GM23338 (cell line): ENCODE data around the gene XPNPEP1. TPM values are rescaled to one million over a fixed set of nuclear protein-coding genes. Genes with fewer than 3 reads are reported as not detected.

ENCODE experiments used
- ATAC-seq: fragments of 200-7000 bp; cut with Tn5 transposase; 3 replicates; pipeline ENCODE4 v1.9.1; 2020
- DNase-seq: peaks from one replicate; pipeline ENCODE4 v3.0.0-alpha.2; 2015; ENCODE audit warnings: low spot score
- H2AFZ ChIP-seq: fragments of 200-600 bp; sonication (generic); 2 replicates; pipeline ENCODE4 v1.8.0; 2016; ENCODE audit warnings: antibody characterized with exemption, mild to moderate bottlenecking, moderate library complexity
- H3F3A ChIP-seq: fragments of 200-600 bp; sonication (generic); replicated peaks from 2 replicates; pipeline ENCODE4 v1.8.0; 2017; ENCODE audit warnings: antibody characterized with exemption, mixed run types, low read depth
- H3K27ac ChIP-seq: fragments of 200-600 bp; sonication (generic); 2 replicates; pipeline ENCODE4 v1.6.1; 2016; ENCODE audit warnings: low read depth
- H3K27me3 ChIP-seq: fragments of 200-600 bp; sonication (generic); 2 replicates; pipeline ENCODE4 v1.8.0; 2016; ENCODE audit warnings: mild to moderate bottlenecking, mixed run types, moderate library complexity; ENCODE audit not compliant: insufficient read depth
- H3K36me3 ChIP-seq: fragments of 200-600 bp; sonication (generic); 2 replicates; pipeline ENCODE4 v1.8.0; 2016; ENCODE audit warnings: mild to moderate bottlenecking; ENCODE audit not compliant: insufficient read depth
- H3K4me1 ChIP-seq: fragments of 200-600 bp; sonication (generic); 2 replicates; pipeline ENCODE4 v1.8.0; 2016; ENCODE audit warnings: mild to moderate bottlenecking, moderate library complexity; ENCODE audit not compliant: insufficient read depth
- H3K4me2 ChIP-seq: fragments of 200-600 bp; sonication (generic); 2 replicates; pipeline ENCODE4 v1.7.1; 2017; ENCODE audit warnings: mixed run types
- H3K4me3 ChIP-seq: fragments of 200-600 bp; sonication (generic); 2 replicates; pipeline ENCODE4 v1.6.1; 2016; ENCODE audit warnings: mixed run types
- H3K79me2 ChIP-seq: fragments of 200-600 bp; sonication (generic); replicated peaks from 2 replicates; pipeline ENCODE4 v1.8.0; 2017; ENCODE audit warnings: mild to moderate bottlenecking; ENCODE audit not compliant: insufficient read depth
- H3K9me2 ChIP-seq: fragments of 200-600 bp; sonication (generic); 2 replicates; pipeline ENCODE4 v1.8.0; 2017; ENCODE audit not compliant: insufficient read depth
- H4K20me1 ChIP-seq: fragments of 200-600 bp; sonication (generic); replicated peaks from 2 replicates; pipeline ENCODE4 v1.8.0; 2017; ENCODE audit warnings: mild to moderate bottlenecking; ENCODE audit not compliant: insufficient read depth
- H3K27ac Mint-ChIP-seq: 2 replicates; pipeline ENCODE4 v1.8.0; 2020; ENCODE audit warnings: inconsistent platforms, mild to moderate bottlenecking, moderate library complexity, mixed read lengths
- H3K27me3 Mint-ChIP-seq: 3 replicates; pipeline ENCODE4 v1.8.0; 2022; ENCODE audit warnings: low read depth, mild to moderate bottlenecking, moderate library complexity, mixed read lengths, inconsistent platforms; ENCODE audit not compliant: insufficient read depth, poor library complexity
- H3K36me3 Mint-ChIP-seq: 3 replicates; pipeline ENCODE4 v1.8.0; 2021; ENCODE audit warnings: low read depth, mild to moderate bottlenecking, inconsistent platforms, moderate library complexity, mixed read lengths
- H3K4me1 Mint-ChIP-seq: 3 replicates; pipeline ENCODE4 v1.8.0; 2020; ENCODE audit warnings: mild to moderate bottlenecking, inconsistent platforms, mixed read lengths
- H3K4me3 Mint-ChIP-seq: 3 replicates; pipeline ENCODE4 v1.8.0; 2021; ENCODE audit warnings: moderate library complexity, mild to moderate bottlenecking, inconsistent platforms, mixed read lengths
- H3K9me3 Mint-ChIP-seq: 3 replicates; pipeline ENCODE4 v1.8.0; 2020; ENCODE audit warnings: moderate library complexity, mild to moderate bottlenecking, inconsistent platforms, mixed read lengths
- CREB1 ChIP-seq: fragments of 250-450 bp; sonication (Bioruptor Pico); IDR thresholded peaks from 2 replicates; pipeline ENCODE4 v1.5.0; 2020; ENCODE audit warnings: low read depth, mild to moderate bottlenecking, moderate library complexity
- EZH2 ChIP-seq: fragments of 200-600 bp; sonication (generic); IDR thresholded peaks from one replicate; pipeline ENCODE4 v1.8.0; 2017; ENCODE audit warnings: antibody characterized with exemption, mild to moderate bottlenecking, low read depth; ENCODE audit not compliant: unreplicated experiment
- EZH2phosphoT487 ChIP-seq: fragments of 200-600 bp; sonication (generic); IDR thresholded peaks from one replicate; pipeline ENCODE4 v1.8.1; 2018; ENCODE audit warnings: antibody characterized with exemption; ENCODE audit not compliant: unreplicated experiment
- JUNB ChIP-seq: IDR thresholded peaks from one replicate; pipeline ENCODE4 v1.6.1; 2016; ENCODE audit warnings: antibody characterized with exemption; ENCODE audit not compliant: unreplicated experiment
- NANOG ChIP-seq: IDR thresholded peaks from 2 replicates; pipeline ENCODE4 v1.6.1; 2016; ENCODE audit warnings: antibody characterized with exemption, borderline replicate concordance
- POLR2AphosphoS5 ChIP-seq: IDR thresholded peaks from 2 replicates; pipeline ENCODE4 v1.6.1; 2016; ENCODE audit warnings: antibody characterized with exemption, low read depth
- STAT1 ChIP-seq: IDR thresholded peaks from one replicate; pipeline ENCODE4 v1.6.1; 2016; ENCODE audit warnings: antibody characterized with exemption; ENCODE audit not compliant: unreplicated experiment
- ZNF114 ChIP-seq: fragments of 250-450 bp; sonication (Bioruptor Pico); IDR thresholded peaks from 2 replicates; pipeline ENCODE4 v1.5.0; 2020; ENCODE audit warnings: mild to moderate bottlenecking, moderate library complexity
- ZNF331 ChIP-seq: fragments of 250-450 bp; sonication (Bioruptor Pico); IDR thresholded peaks from 2 replicates; pipeline ENCODE4 v1.5.0; 2020; ENCODE audit warnings: low read depth, mild to moderate bottlenecking, moderate library complexity
- polyA plus RNA-seq: library from polyadenylated mRNA; unstranded; fragments of >200 nt; fragmentation: Nextera tagmentation; extraction: Ambion mirVana; gene quantifications from 2 replicates; pipeline ENCODE4 v1.2.1, GENCODE V29; 2016
- total RNA-seq: library from RNA; depleted of rRNA; stranded (reverse); fragments of >200 nt; shearing (Covaris generic); gene quantifications from 2 replicates; pipeline ENCODE4 v1.2.3, GENCODE V29; 2014
- TF ChIP-seq, protein P1 (sequence below): fragments of 250-450 bp; sonication (Bioruptor Pico); IDR thresholded peaks from 2 replicates; pipeline ENCODE4 v1.5.0; 2020; ENCODE audit warnings: mild to moderate bottlenecking, moderate library complexity
- TF ChIP-seq, protein P2 (sequence below): IDR thresholded peaks from 2 replicates; pipeline ENCODE4 v1.6.1; 2016; ENCODE audit warnings: antibody characterized with exemption
- TF ChIP-seq, protein P3 (sequence below): IDR thresholded peaks from one replicate; pipeline ENCODE4 v1.6.1; 2018; ENCODE audit warnings: antibody characterized with exemption; ENCODE audit not compliant: unreplicated experiment
- TF ChIP-seq, protein P4 (sequence below), 2 experiments: fragments of 200-600 bp in 1 of 2; sonication (generic) in 1 of 2; conservative IDR thresholded peaks; 2 replicates each; pipeline versions ENCODE4 v1.5.1 to v1.6.1; 2016 to 2017; ENCODE audit warnings: antibody characterized with exemption in 2 of 2, low read depth in 2 of 2, mild to moderate bottlenecking in 2 of 2, moderate library complexity in 1 of 2

XPNPEP1 gene
- total and polyA plus RNA-seq, 2 experiments from 2014 or later, result 17.5 to 55.8 TPM

DNA sequence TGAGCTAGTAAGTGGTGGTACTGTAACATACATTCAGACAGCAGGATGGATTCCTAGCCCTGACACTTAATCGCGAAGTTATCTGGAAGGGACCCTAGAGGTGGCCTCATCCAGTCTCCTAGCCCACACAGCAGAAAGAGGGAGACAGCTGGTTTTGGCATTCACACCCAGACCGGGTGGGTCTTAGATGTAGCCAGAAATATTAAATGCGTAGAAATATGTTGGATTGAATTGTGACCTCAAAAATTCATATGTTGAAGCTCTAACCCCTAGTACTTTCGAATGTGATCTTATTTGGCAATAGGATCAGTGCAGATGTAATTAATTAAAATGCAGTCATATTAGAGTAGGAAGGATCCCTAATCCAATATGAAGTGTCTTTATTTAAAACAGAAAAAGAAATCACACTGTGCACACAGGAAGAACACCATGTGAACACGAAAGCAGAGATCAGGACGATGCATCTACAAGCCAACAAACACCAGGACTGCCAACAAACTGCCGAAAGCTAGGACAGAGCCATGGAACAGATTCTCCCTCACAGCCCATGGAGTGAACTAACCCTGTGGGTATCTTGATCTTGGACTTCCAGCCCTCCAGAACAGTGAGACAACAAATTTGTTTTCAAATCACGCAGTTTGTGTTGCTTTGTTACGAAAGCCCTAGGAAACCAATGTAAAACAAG is 2.9 kb upstream of the XPNPEP1 start:
- H3K27me3 ChIP-seq, result peaks cover 12% of the 10 kb centered on the region
- H3K36me3 Mint-ChIP-seq, result no peaks in the 10 kb centered on the region; the same call in 2 of the 3 replicates
- peaks cover 37% of the 10 kb centered on the region for H3K4me1 Mint-ChIP-seq
- no peaks in the 10 kb centered on the region for H3K36me3 ChIP-seq
- H3F3A ChIP-seq, result no peaks in the 10 kb centered on the region
- H3K4me3 ChIP-seq, result no peak overlapping the region
- peaks cover 5% of the 10 kb centered on the region; the same call in 1 of the 2 replicates for H3K9me2 ChIP-seq
- no peak for DNase-seq
- H3K27me3 Mint-ChIP-seq, result peaks cover 17% of the 10 kb centered on the region
- H3K27ac ChIP-seq, result peak overlapping the region; percentile 88; the same call in 1 of the 2 replicates
- H4K20me1 ChIP-seq, result no peaks in the 10 kb centered on the region
- H3K4me2 ChIP-seq, result peak overlapping the region; percentile 39
- peaks cover 34% of the 10 kb centered on the region for H3K4me1 ChIP-seq
- no peak for ATAC-seq
- TF ChIP-seq, protein P1, sequence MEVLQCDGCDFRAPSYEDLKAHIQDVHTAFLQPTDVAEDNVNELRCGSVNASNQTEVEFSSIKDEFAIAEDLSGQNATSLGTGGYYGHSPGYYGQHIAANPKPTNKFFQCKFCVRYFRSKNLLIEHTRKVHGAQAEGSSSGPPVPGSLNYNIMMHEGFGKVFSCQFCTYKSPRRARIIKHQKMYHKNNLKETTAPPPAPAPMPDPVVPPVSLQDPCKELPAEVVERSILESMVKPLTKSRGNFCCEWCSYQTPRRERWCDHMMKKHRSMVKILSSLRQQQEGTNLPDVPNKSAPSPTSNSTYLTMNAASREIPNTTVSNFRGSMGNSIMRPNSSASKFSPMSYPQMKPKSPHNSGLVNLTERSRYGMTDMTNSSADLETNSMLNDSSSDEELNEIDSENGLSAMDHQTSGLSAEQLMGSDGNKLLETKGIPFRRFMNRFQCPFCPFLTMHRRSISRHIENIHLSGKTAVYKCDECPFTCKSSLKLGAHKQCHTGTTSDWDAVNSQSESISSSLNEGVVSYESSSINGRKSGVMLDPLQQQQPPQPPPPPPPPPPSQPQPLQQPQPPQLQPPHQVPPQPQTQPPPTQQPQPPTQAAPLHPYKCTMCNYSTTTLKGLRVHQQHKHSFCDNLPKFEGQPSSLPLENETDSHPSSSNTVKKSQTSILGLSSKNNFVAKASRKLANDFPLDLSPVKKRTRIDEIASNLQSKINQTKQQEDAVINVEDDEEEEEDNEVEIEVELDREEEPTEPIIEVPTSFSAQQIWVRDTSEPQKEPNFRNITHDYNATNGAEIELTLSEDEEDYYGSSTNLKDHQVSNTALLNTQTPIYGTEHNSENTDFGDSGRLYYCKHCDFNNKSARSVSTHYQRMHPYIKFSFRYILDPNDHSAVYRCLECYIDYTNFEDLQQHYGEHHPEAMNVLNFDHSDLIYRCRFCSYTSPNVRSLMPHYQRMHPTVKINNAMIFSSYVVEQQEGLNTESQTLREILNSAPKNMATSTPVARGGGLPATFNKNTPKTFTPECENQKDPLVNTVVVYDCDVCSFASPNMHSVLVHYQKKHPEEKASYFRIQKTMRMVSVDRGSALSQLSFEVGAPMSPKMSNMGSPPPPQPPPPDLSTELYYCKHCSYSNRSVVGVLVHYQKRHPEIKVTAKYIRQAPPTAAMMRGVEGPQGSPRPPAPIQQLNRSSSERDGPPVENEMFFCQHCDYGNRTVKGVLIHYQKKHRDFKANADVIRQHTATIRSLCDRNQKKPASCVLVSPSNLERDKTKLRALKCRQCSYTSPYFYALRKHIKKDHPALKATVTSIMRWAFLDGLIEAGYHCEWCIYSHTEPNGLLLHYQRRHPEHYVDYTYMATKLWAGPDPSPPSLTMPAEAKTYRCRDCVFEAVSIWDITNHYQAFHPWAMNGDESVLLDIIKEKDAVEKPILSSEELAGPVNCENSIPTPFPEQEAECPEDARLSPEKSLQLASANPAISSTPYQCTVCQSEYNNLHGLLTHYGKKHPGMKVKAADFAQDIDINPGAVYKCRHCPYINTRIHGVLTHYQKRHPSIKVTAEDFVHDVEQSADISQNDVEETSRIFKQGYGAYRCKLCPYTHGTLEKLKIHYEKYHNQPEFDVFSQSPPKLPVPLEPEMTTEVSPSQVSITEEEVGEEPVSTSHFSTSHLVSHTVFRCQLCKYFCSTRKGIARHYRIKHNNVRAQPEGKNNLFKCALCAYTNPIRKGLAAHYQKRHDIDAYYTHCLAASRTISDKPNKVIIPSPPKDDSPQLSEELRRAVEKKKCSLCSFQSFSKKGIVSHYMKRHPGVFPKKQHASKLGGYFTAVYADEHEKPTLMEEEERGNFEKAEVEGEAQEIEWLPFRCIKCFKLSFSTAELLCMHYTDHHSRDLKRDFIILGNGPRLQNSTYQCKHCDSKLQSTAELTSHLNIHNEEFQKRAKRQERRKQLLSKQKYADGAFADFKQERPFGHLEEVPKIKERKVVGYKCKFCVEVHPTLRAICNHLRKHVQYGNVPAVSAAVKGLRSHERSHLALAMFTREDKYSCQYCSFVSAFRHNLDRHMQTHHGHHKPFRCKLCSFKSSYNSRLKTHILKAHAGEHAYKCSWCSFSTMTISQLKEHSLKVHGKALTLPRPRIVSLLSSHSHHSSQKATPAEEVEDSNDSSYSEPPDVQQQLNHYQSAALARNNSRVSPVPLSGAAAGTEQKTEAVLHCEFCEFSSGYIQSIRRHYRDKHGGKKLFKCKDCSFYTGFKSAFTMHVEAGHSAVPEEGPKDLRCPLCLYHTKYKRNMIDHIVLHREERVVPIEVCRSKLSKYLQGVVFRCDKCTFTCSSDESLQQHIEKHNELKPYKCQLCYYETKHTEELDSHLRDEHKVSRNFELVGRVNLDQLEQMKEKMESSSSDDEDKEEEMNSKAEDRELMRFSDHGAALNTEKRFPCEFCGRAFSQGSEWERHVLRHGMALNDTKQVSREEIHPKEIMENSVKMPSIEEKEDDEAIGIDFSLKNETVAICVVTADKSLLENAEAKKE (CRISPR knock-in tag), result no peak
- TF ChIP-seq NANOG, result no peak
- no peak for TF ChIP-seq EZH2
- TF ChIP-seq JUNB, result no peak
- TF ChIP-seq CREB1, result no peak
- TF ChIP-seq EZH2phosphoT487, result no peak
- TF ChIP-seq ZNF114 (CRISPR knock-in tag), result no peak
- TF ChIP-seq, protein P2, sequence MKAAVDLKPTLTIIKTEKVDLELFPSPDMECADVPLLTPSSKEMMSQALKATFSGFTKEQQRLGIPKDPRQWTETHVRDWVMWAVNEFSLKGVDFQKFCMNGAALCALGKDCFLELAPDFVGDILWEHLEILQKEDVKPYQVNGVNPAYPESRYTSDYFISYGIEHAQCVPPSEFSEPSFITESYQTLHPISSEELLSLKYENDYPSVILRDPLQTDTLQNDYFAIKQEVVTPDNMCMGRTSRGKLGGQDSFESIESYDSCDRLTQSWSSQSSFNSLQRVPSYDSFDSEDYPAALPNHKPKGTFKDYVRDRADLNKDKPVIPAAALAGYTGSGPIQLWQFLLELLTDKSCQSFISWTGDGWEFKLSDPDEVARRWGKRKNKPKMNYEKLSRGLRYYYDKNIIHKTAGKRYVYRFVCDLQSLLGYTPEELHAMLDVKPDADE, result no peak
- no peak for TF ChIP-seq POLR2AphosphoS5
- TF ChIP-seq, protein P3, sequence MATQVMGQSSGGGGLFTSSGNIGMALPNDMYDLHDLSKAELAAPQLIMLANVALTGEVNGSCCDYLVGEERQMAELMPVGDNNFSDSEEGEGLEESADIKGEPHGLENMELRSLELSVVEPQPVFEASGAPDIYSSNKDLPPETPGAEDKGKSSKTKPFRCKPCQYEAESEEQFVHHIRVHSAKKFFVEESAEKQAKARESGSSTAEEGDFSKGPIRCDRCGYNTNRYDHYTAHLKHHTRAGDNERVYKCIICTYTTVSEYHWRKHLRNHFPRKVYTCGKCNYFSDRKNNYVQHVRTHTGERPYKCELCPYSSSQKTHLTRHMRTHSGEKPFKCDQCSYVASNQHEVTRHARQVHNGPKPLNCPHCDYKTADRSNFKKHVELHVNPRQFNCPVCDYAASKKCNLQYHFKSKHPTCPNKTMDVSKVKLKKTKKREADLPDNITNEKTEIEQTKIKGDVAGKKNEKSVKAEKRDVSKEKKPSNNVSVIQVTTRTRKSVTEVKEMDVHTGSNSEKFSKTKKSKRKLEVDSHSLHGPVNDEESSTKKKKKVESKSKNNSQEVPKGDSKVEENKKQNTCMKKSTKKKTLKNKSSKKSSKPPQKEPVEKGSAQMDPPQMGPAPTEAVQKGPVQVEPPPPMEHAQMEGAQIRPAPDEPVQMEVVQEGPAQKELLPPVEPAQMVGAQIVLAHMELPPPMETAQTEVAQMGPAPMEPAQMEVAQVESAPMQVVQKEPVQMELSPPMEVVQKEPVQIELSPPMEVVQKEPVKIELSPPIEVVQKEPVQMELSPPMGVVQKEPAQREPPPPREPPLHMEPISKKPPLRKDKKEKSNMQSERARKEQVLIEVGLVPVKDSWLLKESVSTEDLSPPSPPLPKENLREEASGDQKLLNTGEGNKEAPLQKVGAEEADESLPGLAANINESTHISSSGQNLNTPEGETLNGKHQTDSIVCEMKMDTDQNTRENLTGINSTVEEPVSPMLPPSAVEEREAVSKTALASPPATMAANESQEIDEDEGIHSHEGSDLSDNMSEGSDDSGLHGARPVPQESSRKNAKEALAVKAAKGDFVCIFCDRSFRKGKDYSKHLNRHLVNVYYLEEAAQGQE, result no peak
- no peak for TF ChIP-seq ZNF331 (CRISPR knock-in tag)
- TF ChIP-seq, protein P4, sequence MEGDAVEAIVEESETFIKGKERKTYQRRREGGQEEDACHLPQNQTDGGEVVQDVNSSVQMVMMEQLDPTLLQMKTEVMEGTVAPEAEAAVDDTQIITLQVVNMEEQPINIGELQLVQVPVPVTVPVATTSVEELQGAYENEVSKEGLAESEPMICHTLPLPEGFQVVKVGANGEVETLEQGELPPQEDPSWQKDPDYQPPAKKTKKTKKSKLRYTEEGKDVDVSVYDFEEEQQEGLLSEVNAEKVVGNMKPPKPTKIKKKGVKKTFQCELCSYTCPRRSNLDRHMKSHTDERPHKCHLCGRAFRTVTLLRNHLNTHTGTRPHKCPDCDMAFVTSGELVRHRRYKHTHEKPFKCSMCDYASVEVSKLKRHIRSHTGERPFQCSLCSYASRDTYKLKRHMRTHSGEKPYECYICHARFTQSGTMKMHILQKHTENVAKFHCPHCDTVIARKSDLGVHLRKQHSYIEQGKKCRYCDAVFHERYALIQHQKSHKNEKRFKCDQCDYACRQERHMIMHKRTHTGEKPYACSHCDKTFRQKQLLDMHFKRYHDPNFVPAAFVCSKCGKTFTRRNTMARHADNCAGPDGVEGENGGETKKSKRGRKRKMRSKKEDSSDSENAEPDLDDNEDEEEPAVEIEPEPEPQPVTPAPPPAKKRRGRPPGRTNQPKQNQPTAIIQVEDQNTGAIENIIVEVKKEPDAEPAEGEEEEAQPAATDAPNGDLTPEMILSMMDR (conservative IDR thresholded peaks at IDR 0.05; ENCODE audit: low read depth in 2 of 2), result no peak
- TF ChIP-seq STAT1, result no peak
- H3K79me2 ChIP-seq, result no peaks in the 10 kb centered on the region; the same call in none of the 2 replicates
- H3K27ac Mint-ChIP-seq, result no peak overlapping the region
- H3K9me3 Mint-ChIP-seq, result peaks cover 8% of the 10 kb centered on the region; the same call in 1 of the 3 replicates
- H2AFZ ChIP-seq, result peak overlapping the region; percentile 60; the same call in 1 of the 2 replicates
- H3K4me3 Mint-ChIP-seq, result no peak overlapping the region
